Measurements from ENCODE around the gene HOTAIR. TPM values are rescaled to one million over a fixed set of nuclear protein-coding genes. Genes with fewer than 3 reads are reported as not detected.
A peak's percentile ranks its signal among the peaks of the same experiment; 100 is the strongest.

The HOTAIR gene
- total RNA-seq, 1 experiment from 2014 or later = 7.4 TPM

GRCh38 chr12:53976172-53976822 is 1.5 kb upstream of the HOTAIR start:
- no peak for DNase-seq (ENCODE audit: low read depth)

- no peak for DNase-seq (ENCODE audit: low read depth)
Measured at GRCh38 chr12:53975479-53976152, 862 bp upstream of the HOTAIR start.

- no peak for DNase-seq (ENCODE audit: low read depth)
Measured at GRCh38 chr12:53975064-53975471, 314 bp upstream of the HOTAIR start.

GRCh38 chr12:53973236-53974042 is 1.3 kb downstream of the HOTAIR start:
- peak; percentile 77 for DNase-seq (ENCODE audit: low read depth)

GRCh38 chr12:53972722-53973235 is 2.0 kb downstream of the HOTAIR start, which contains the start of gene HOXC11:
TSS of gene HOXC11 (plus strand) at chr12:53973126. CDS start at chr12:53973242, 116 bp downstream.
- no peak for DNase-seq (ENCODE audit: low read depth)

- DNase-seq (ENCODE audit: low read depth) = peak; percentile 85
Measured at GRCh38 chr12:53972152-53972702, 2.5 kb downstream of the HOTAIR start.

GRCh38 chr12:53971686-53972085 is 3.1 kb downstream of the HOTAIR start:
- DNase-seq (ENCODE audit: low read depth) = no peak

GRCh38 chr12:53971129-53971528 is 3.6 kb downstream of the HOTAIR start:
- DNase-seq (ENCODE audit: low read depth) = no peak

- DNase-seq (ENCODE audit: low read depth) = no peak
Measured at GRCh38 chr12:53970451-53970850, 4.3 kb downstream of the HOTAIR start.

- DNase-seq (ENCODE audit: low read depth) = peak; percentile 68
Measured at GRCh38 chr12:53969588-53970259, 5.0 kb downstream of the HOTAIR start.

- DNase-seq (ENCODE audit: low read depth) = peak; percentile 68
Measured at GRCh38 chr12:53968214-53969127, 6.3 kb downstream of the HOTAIR start.

GRCh38 chr12:53967421-53967925 is 7.3 kb downstream of the HOTAIR start:
- DNase-seq (ENCODE audit: low read depth) = peak; percentile 71

GRCh38 chr12:53966385-53967133 is 8.2 kb downstream of the HOTAIR start:
- no peak for DNase-seq (ENCODE audit: low read depth)

- no peak for DNase-seq (ENCODE audit: low read depth)
Measured at GRCh38 chr12:53966085-53966384, 8.7 kb downstream of the HOTAIR start.

- peak; percentile 73 for DNase-seq (ENCODE audit: low read depth)
Measured at GRCh38 chr12:53965281-53966084, 9.3 kb downstream of the HOTAIR start.

GRCh38 chr12:53964315-53964713 is 10.4 kb downstream of the HOTAIR start:
- DNase-seq (ENCODE audit: low read depth) = no peak

GRCh38 chr12:53963434-53964314 is 11.1 kb downstream of the HOTAIR start:
- no peak for DNase-seq (ENCODE audit: low read depth)

- no peak for DNase-seq (ENCODE audit: low read depth)
Measured at GRCh38 chr12:53963005-53963404, 11.7 kb downstream of the HOTAIR start.
